ENCODE measurements around the gene WDR59.
"Not testable (repeated sequence)": the region's sequence is repeated elsewhere in the genome, so short reads cannot be mapped to it uniquely, and the experiment has no call there.

Gene WDR59

GRCh38 chr16:74865922-74866598 is 118.9 kb downstream of the WDR59 start:
- no peak for DNase-seq (ENCODE audit: low spot score)

DNA sequence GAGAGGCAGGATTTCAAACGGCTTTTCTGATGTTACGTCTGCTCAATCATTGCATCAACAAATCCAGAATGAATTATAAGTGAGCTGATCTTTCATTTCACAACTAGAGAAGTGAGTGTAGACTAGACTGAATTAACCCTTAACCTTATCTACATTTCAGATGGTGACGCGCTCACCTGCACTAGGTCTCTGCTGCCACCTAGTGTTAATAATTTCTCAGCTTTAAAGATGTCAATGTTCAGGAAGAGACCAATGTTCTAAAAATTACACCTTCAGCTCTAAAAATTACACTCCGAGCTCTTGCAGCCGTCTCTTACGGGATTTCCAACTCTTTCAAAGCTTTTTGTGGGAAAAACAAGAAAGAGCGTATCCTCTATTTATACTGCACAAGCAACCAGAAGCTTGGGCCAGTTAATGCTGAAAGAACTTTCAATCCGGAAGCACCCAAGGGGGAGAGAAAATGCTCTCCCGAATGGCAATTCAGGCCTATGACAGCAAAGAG is 122.1 kb downstream of the WDR59 start:
- peak; percentile 58 for DNase-seq (ENCODE audit: low spot score)

DNA sequence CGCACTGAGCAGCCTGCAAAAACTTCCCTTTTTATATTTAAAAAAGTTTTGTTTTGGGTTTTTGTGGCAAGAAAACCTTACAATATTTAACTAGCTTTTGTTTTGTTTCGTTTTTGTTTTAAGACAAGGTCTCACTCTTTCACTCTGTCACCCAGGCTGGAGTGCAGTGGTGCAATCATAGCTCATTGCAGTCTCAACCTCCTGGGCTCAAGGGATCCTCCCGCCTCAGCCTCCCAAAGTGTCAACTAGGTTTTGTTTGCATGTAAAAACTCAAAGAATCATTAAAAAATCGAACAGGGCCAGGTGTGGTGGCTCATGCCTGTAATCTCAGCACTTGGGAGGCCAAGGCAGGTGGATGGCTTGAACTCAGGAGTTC is 132.4 kb downstream of the WDR59 start:
- no peak for DNase-seq (ENCODE audit: low spot score)

GRCh38 chr16:74850027-74850426 is 134.9 kb downstream of the WDR59 start:
- DNase-seq (ENCODE audit: low spot score), result no peak

DNA sequence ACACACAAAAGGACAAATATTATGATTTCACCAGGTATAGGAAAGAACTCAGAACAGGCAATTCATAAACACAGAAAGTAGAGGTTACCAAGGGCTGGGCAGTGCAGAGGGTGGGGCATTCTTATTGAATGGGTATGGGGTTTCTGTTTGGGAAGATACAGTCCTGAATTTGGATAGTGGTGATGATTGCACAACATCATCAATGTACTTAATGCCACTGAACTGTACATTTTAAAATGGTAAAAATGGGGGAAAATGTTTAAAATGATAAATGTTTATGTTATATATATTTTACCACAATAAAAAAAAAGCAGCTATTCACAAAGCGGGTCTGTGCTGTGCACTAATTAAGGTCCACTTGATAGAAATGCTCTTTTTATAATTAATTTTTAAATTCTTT is 137.7 kb downstream of the WDR59 start:
- no peak for DNase-seq (ENCODE audit: low spot score)

DNA sequence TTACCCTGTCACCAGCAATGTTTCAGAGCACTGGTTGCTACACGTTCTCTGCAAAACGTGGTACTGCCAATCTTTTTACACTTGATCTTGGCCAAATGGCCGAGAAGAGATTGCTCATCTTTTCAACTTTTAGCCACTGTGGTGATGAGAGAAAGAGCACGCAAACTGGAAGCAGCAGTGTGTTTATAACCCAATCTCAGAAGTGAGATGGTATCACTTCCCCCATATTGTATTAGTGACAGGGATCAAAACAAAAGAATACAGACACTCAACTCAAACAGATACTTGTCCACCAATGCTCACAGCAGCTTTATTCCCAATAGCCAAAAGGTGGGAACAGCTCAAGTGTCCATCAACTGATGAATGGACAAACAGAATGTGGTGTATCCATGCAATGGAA is 138.2 kb downstream of the WDR59 start:
- no peak for DNase-seq (ENCODE audit: low spot score)

- DNase-seq (ENCODE audit: low spot score), result no peak
Observed at GRCh38 chr16:74844041-74844980, 140.6 kb downstream of the WDR59 start.

DNA sequence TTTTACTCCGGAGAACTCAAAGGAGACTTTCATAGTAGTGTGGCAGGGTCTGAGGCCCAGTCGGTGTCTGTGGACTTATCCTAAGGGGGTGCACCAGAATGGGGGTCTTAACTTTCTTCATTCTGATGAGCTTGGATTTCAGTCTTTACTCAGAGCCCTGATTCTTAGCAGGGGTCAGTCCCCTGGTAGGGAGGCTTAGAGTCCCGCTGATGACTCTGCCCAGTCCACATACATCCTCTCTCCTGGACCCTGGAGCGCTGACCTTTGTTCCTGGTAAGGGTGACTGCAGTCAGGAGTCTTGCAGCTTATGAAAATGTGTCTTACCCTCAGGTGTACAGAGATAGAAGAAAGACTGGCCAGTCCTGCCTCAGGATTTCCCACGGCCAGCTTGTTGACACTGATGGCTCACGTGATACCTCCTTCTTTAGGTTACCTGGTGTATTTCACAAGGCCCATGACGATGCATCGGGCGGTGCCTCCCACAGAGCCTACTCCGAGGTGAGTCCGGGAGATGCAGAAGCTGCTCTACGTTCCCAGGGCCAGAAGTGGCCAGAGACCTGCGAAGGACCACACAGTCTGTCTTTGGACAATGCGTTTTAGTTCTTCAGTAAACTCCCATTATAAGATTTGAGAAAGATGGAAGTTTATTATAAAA is 141.4 kb downstream of the WDR59 start:
- DNase-seq (ENCODE audit: low spot score), result not testable (repeated sequence)

DNA sequence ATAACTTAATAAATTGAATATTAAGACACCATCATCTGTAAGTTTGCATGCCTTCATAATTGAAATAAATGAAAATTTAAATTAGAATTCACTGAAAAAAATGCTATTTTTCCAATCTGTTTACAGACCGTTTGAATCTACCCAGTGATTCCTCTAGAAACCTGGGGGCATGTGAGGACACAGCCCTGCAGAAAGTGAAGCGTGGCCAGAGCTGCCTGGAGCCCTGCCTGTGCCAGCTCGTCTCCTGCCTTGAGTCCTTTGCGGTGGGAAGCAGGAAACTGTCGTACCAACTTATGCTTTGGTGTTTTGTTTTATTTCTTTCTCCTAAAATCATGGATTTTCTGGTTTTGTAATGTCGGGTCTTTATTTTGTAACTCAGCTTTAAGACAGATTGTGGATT is 142.5 kb downstream of the WDR59 start:
- no peak for DNase-seq (ENCODE audit: low spot score)

- no peak for DNase-seq (ENCODE audit: low spot score)
Observed at GRCh38 chr16:74841904-74842303, 143.0 kb downstream of the WDR59 start.

DNA sequence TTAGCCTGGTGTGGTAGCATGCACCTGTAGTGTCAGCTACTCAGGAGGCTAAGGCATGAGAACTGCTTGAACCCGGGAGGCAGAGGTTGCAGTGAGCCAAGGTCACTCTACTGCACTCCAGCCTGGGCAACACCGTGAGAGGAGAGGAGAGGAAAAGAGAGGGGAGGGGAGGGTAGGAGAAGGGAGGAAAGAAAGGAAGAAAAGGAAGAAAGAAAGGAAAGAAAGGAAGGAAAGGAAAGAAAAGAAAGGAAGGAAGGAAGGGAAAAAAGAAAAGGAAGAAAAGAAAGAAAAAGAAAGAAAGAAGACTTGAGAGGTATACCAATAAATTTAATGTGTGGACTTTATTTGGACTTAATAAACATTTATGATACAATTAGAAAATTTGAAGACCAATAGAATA is 143.5 kb downstream of the WDR59 start:
- no peak for DNase-seq (ENCODE audit: low spot score)

DNA sequence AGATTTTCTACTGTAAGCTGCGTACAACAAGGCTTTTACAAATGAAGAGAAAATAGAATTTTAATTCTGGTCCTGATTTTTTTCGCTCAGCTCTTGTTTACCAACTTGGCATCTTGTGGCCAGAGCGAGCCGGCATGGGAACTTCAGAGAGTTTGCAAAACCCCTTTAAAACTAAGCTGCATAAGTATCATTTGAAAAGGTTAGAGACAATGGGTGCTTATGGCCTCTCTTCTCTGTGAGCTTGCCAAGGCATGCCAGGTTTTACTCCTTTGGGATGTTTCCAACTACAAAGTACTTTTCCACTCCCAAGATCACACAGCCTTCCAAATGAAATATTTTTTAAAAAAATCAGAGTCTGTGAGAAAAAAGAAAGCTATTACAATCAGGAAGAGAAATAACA is 147.9 kb downstream of the WDR59 start:
- no peak for DNase-seq (ENCODE audit: low spot score)

GRCh38 chr16:74836111-74836671 is 148.7 kb downstream of the WDR59 start:
- DNase-seq (ENCODE audit: low spot score), result no peak

GRCh38 chr16:74832228-74832627 is 152.7 kb downstream of the WDR59 start:
- DNase-seq (ENCODE audit: low spot score), result no peak

DNA sequence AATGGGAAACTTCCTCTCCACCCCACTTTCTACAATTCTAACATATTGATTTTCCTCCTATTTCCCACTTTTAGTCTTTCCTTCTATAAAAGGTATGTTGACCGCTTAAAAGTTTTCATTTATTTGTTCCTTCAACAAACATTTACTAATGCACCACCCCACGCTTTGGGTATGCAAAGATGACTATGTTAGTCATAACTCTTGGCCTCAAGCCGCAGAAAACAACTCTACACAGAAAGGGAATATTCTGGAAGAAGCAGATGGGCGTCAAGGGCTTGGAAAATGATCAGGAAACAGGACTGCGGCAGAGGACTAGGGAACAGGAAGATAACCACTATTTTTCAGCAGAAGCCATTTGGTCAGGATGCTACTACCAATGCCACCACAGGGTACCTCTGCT is 153.5 kb downstream of the WDR59 start:
- DNase-seq (ENCODE audit: low spot score), result no peak

DNA sequence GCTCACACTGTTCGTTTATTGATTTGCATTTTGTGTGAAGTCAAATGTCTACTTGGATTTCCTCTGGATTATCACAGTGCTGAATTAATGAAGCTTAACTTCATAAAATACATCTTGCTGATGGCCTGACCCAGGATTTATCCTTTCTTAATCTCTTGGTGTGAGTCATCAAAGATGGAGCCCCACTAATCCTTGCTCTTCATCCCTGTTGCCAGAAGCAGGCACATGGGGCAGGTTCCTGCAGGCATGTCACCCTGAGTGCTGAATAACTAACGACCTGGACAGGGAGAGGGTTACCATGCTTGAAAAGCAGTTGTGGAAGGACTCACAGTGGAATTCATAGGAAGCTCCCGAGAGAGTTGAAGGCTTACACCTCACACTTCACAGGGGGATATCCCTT is 154.3 kb downstream of the WDR59 start:
- DNase-seq (ENCODE audit: low spot score), result no peak

DNA sequence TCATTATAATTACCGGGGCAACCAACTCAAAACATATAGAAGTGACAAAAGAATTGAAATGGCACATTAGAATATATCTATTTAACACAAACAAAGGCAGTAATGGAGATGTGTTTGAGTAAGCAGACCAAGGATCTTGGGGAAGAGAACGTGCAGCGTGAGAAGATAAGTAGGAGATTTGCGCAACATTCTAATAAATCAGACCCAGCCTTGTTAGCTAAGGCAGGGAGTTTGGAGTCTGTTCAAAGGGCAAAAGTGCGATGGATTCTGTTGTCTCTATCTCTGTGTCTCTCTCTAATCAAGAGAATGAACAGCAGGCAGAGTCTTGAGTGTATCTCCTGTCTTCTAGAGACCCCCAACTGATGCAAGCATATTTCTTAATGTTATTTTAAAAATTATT is 155.3 kb downstream of the WDR59 start:
- no peak for DNase-seq (ENCODE audit: low spot score)

DNA sequence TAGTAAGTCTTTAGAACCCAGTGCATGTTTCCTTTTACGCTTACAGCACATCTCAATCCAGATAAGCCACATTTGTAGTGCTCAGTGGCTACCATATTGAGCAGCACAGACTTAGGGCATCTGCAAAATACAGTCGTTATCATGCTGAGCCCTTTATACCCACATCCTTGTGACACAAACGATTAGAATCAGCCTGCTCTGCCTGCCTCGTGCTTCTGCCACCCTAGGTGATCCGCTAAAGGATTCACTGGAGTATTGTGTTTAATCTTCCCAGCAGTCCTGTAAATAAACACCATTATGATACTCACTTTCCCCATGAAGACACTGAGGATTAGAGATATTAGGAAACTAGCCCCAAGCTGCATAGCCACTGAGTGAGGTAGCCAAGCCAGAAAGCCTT is 159.0 kb downstream of the WDR59 start:
- DNase-seq (ENCODE audit: low spot score), result no peak

DNA sequence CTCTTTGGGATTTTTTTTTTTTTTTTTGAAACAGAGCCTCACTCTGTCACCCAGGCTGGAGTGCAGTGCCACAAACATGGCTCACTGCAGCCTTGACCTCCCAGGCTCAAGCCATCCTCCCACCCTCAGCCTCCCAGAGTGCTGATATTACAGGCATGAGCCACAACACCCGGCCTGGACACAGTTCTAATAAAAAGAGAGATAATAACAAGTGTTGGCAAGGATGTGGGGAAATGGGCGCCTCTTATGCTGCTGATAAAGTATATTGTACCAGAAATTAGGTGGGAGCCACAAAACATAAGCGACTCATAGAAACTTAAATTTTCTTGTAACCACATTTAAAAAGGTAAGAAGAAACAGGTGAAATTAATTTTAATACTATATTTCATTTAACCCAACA is 159.9 kb downstream of the WDR59 start:
- DNase-seq (ENCODE audit: low spot score), result no peak

All from Ammon's horn (tissue), 1 donor.